ENCODE results near the gene SLC7A6. TPM values are rescaled to one million over a fixed set of nuclear protein-coding genes. Genes with fewer than 3 reads are reported as not detected.

SLC7A6 gene
- total RNA-seq, 1 experiment from 2014 or later, result 12.1 TPM

DNA sequence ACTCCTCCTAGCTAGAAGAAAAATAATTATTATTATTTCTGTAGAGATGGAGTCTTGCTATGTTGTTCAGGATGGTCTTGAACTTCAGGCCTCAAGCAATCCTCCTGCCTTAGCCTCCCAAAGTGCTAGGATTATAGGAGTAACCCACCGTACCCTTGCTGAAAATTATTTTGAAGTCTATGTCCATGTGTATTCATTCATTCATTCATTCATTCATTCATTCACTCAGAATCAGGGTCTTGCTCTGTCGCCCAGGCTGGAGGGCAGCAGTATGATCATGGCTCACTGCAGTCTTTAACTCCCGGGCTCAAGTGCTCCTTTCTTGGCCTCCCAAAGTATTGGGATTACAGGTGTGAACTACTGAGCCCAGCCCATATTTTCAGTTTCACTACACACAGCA lies 42.3 kb downstream of the SLC7A6 start:
- no peak for DNase-seq (ENCODE audit: low read depth)

DNA sequence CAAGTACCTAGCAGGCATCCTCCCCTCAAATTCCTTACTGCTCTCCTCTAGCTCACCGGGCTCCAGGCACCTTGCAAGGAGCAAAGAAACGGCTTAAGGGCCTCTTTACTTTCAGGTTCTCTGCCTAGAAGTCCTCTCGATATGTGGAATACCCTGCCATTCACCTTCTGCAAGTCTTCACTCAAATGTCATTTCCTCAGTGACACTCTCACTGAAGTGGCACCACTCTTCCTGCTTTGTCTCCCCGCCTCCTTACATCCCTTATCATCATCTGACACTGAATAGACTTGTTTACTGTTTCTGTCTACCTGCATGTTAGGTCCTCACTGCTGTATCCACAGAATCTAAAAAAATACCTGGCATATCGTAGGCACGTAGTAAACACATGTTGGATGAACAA lies 45.5 kb downstream of the SLC7A6 start:
- no peak for DNase-seq (ENCODE audit: low read depth)

DNA sequence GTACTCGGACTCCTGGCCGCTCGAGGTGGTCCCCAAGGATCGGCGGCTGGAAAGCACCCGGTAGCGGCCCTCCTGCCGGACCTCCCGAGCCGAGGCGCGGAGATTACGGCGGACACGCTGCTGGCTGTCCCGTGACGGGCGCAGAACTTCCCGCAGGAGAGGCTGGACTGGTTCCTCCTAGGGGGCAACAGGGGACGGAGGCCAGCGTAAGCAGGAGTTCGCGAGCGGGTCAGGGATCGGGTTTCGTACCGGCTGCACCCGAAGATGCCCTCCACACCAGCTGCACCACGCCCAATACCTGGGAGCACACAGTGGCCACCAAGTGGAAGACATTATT lies 46.1 kb downstream of the SLC7A6 start:
- no peak for DNase-seq (ENCODE audit: low read depth)

DNA sequence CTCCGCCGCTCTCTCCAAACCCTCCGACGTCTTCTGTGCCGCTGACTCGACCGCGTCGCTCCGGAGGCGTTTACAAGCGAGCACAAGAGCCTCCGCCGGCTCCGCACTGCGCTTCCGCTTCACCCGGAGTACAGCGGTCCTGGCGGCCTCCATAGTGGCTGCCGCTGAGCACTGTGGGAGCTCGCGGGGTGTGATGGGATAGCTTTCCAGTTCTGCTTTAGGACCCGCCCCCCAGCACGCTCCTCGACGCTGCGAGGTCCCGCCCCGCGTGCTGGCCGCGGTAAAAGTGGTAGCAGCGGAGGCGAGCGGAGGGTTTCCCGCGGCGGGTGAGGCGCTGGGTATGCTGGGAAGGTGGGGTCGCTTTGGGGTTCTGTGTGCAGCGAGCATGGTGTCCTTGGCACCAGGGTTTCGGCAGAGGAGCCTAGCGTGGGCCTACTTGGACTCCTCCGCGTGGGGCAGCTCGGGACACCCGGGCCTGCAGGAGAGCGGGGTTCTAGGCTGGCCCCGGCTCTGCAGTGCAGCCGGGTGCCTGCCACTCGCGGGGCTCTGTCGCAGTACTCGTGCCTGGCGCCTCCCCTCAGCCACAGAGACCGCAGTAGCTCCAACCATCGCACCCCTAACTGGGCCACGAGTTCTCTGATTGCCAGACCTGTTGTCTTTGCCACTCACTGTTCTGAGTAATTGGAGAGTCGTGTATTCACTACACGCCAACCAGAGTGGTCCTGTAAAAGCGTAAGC lies 46.6 kb downstream of the SLC7A6 start, which contains the start of the genes PRMT7 and SLC7A6OS:
PRMT7 (plus strand) TSS at position 246 of the 738 bp plus-strand sequence. CDS start 4,961 bp downstream, outside the sequence.
SLC7A6OS (minus strand) TSS at position 173 of the 738 bp plus-strand sequence; CDS start at position 153, 20 bp downstream.
- peak; percentile 89 for DNase-seq (ENCODE audit: low read depth)

DNA sequence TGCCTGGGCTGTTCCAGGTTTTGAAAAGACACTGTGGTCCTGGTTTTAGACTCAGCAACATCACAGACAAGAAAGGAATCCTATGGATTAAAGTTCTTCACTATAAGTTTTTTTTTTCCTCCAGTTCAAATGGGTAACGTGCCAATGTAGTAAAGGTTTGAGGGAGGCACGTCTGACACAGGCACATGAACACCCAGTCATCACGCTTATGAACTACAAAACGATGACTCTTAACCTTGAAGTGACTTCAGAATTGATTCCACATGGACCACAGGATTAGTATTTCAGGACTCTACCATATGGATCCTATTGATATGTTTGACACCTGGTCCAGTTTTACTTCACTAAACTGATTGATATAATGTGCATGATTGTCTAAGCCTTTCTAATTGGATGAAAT lies 48.8 kb downstream of the SLC7A6 start:
- DNase-seq (ENCODE audit: low read depth), result no peak

DNA sequence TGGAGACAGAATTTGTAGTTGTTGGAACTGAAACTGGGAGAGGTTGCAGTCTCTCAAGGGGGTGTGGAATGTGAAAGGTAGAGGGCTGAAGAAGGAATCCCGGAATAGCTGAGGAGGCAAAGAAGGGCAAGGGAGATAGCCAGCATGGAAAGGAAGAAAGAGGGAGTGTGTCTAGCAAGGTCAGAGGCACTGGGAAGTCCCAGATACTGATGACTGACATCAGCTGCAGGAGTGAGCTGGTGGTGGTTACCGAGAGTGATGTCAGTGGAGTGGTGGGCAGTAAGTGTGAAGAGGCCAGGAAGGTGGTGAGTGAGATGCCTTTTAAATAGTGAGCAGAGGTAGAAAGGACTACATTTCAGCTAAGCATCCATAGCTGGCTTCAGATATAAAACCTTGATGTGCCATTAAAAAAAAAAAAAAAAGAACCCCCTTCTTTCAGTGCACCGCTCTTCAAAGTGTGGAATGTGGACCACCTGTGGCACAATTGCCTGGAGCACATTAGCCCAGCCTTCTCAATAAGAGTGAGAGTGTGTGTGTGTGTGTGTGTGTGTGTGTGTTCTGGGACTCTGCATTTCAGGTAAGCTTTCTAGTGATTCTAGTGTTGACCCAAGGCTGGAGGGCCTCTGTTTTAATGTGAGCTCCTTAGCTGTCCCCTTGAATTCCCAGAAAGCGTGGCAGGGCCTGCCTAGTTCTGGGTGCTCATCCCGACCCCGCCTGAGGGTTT lies 55.0 kb downstream of the SLC7A6 start:
- DNase-seq (ENCODE audit: low read depth), result no peak

DNA sequence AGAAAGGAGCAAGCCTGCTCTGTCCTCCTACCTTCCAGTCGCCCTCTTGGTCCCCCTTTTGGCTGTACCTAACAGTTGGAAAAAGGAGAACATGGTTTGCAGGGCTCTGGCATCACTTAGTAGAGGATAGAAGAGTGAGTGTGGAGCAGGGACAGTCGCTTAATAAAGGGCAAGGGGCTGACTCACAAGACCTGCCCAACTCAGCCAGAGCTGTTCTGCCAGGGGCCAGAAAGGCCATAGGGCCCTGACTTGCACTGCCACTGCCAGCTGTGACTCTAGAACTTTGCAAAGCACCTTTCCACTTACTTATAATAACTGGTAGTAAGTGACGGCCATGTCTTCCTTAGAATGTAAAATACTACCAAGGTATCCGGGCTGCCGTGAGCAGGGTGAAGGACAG lies 60.0 kb downstream of the SLC7A6 start:
- no peak for DNase-seq (ENCODE audit: low read depth)

DNA sequence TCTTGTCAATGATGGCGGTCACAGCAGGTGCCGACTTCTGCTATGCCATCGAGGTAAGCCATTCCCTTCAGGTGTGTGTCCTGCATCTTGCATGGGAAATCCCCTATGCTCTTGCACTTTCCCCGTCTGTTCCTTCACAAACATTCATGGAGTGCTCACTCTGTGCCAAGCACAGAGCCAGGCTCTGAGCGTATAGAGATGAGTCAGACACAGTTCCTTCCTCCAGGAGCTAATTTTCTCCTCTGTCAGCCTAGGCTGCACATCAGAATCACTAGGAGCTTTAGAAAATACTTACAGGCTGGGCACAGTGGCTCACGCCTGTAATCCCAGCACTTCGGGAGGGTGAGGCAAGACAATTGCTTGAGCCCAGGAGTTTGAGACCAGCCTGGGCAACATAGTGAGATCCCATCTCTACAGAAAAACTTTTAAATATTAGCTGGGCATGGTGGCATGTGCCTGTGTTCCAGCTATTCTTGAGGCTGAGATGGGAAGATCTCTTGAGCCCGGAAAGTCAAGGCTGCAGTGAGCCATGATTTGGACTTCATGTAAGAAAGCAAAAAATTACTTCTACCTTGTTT lies 60.5 kb downstream of the SLC7A6 start:
- DNase-seq (ENCODE audit: low read depth), result no peak

DNA sequence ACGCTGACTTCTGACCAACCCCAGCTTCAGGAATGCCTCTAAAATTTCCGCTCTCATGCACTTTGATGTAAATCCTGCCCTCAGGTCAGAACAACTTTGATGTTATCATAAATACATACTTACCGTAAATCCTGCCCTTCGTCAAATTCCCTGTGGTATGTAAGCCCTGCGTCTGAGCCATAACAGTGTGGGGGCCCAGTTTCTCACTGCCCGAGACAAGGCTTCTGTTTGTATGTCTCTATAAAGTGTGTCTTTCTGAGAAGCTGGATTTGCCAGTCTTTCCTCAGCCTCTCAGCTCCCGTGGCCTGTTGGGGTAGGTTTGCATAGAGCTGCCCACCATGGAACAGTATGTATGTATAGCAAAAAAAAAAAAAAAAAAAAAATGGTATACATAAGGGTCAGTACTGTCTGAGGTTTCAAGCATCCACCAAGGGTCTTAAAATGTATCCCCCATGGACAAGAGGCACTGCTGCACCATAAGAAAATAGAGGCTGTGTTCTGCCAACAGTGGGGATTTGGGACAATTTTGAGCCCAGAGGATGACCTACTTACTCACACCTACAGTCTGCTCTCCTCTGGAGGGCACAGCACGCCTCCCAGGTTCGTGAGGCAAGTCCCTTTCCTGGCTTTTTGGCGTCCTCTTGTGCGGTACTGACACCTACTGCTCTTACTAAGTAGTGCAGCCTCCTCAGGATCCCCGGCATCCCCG lies 64.0 kb downstream of the SLC7A6 start:
- peak; percentile 86 for DNase-seq (ENCODE audit: low read depth)

DNA sequence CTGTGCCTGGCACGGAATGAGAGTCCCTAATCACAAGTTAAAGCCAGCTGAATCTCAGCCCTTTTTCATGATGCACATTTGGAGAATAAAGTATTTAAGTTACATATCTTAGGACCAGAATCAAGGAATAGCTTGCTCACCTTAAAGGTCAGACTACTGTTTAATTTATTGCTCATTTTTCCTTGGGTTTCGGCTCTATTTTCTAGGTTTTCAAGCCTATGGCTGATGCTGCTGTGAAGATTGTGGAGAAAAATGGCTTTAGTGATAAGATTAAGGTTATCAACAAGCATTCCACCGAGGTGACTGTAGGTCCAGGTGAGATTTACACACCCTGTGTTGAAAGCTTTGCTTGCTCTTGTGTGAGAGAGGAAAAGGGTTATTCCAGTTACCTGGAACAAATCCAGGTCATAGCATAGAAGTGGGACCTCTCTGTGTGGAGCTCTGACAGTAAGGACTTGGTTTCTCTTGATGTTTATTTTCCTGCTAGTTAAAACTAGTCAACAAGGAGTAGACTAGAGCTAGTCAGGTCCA lies 64.6 kb downstream of the SLC7A6 start:
- no peak for DNase-seq (ENCODE audit: low read depth)

DNA sequence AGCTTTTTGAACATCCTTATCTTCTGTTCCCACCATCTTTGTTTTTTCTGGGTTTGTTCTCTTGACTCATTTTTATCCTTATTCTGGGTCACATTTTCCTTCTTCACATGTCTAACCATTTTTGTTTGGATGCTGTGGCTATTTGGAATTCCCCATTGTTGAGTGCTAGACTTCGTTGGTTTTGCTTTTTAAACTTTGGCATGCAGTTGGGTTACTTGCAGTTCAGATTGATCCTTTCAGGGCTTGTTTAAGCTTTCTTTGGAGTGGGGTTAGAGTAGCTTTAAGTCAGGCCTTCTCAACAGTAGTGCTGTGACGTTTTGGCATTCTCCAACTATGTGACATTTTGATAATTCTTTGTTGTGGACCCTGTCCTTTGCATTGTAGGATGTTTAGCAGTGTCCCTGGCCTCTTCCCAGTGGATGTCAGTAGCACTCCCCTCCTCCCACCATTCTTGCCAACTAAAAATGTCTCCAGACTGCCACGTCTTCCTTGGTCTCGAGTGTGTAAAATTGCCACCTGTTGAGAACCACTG lies 67.6 kb downstream of the SLC7A6 start:
- no peak for DNase-seq (ENCODE audit: low read depth)

DNA sequence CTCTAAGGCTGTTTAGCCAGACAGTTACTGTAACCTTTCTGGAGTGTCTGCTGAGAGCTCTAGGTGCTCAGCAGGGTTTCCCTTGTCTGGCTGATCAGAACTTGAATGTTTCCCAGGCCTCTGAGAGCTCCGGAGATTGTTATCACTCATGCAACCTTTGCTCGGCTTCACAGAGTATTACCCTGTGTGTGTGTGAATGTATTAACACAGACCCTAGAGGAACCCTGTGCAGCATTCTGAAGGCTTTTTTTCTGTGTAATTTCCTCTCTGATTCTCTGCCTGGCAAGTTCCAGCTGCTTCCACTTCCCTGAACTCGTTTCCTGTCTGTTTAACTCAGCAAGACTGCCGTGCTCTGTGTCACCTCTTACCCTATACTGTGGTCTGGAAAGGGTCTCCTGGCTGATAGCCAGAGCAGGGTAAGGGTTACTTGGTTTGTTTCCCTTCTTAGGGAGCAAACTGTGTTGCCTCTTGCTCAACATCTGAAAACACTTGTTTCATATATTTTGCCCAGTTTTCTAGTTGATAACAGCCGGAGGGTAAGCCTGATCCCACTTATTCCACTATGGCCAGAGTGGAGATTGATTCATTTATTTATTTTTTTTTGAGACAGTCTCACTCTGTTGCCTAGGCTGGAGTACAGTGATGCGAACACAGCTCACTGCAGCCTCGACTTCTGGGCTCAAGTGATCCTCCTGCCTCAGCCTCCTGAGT lies 68.2 kb downstream of the SLC7A6 start:
- DNase-seq (ENCODE audit: low read depth), result no peak

DNA sequence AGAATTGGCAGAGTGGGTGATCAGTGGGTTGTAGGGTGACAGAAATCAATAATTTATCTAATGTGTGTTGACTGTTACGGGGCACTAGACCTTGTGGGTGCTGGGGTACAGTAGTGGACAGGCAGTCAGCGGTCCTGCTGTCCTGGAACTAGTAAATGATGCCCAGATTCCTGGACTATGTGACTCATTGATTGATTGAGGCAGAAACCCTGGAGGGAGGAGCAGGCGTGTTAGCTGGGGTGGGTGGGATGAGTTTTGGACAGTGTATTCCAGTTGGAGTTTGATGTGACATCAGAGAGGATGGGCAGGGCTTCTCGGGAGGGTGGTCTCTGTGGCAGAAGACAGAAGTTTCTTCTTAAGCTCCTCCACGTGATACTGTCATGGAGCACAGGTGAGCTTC lies 70.8 kb downstream of the SLC7A6 start:
- DNase-seq (ENCODE audit: low read depth), result peak; percentile 16

DNA sequence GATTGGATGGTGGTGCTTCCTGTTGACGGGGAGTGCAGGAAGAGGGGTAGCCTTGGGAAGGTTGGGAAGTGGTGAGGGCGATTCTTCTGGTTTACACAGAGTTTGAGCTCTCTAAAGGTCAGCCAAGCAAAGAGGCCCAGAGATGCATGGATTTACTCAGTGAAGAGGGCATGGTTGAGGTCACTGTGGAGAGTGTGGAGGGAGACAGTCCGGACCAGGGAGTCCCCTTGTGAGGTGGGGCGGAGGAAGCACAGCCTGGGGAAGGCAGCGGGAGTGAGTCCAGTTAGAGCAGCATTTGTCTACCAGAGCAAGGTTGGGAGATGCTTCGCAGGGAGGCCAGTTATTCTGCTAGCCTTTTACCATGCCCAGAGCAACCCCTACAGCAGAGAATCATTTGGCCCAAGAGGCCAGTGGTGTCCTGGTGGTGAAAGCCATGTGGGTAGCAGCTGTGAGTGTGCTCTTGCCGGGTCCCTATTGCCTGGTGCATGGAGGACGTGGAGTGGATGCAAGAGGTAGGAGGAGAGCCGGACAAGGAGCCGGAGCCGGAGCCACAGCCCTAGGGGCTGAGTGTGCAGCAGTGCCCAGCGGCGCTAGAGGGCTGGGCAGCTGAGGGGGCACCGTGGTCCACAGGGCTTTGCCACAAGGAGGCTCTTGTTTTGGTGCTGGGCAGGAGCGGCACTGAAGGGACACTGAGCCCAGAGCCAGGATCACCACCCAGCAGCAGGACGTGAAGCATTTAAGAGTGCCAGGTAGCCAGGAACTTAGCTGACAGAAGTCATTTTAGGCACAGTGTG lies 74.2 kb downstream of the SLC7A6 start:
- DNase-seq (ENCODE audit: low read depth), result no peak

DNA sequence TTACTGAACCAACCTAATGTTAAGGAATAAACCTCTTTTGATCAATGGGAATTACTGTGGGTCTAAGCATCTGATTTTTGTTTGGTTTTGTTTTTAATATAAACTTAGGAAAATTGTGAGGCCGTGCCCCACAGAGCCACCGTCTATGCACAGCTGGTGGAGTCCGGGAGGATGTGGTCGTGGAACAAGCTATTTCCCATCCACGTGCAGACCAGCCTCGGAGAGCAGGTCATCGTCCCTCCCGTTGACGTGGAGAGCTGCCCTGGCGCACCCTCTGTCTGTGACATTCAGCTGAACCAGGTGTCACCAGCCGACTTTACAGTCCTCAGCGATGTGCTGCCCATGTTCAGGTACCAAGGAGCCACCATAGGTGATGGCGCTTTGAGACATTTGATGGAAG lies 74.9 kb downstream of the SLC7A6 start:
- no peak for DNase-seq (ENCODE audit: low read depth)

DNA sequence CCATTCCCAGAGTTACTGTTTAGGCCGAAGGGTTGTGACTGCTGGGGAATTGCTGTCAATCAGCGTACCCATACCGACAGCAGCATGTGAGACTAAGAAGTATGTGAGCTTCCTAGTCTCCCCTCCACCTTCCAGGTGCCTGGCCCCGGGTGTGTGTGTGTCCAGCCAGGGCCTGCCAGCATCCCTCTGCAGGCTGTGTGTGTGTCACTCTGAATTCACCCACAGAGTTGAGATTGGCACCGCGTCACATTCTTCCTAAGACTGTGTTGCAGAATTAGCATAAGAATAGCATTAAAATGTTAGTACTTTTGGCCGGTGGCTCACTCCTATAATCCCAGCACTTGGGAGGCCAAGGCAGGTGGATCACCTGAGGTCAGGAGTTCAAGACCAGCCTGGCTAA lies 78.3 kb downstream of the SLC7A6 start:
- DNase-seq (ENCODE audit: low read depth), result no peak

DNA sequence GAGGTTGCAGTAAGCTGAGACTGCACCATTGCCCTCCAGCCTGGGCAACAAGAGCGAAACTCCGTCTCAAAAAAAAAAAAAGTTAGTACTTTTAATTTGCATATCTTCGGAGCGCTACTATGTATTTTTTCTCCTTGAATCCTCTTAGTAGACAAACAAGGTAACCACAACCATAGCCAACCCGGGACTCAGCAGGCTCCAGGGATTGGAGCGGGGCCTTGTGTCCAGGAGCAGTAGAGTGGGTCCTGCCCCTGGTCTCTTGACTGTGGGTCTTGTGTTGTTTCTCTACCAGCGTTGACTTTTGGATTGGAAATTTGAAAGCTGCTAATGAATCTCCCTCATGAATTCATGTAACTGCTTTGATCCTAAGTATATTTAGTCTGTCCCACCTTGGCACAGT lies 78.8 kb downstream of the SLC7A6 start:
- no peak for DNase-seq (ENCODE audit: low read depth)

DNA sequence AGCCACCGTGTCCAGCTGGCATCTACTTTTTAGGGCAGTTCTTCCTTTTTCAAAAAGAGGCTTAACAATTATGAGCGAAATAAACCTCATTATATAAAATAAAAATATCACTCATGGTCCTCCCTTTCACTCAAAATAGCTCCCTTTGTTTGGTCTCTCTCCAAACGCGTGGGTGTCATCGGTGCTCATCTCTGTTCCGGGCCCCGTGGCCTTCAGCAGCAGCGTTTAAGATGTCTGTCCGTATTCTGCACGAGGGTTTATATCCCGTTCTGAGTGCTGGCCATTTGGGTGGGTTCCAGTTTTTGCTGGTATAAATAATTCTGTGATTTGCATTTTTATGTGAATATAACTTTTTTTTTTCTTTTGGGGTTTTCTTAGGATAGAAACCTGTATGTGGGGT lies 79.9 kb downstream of the SLC7A6 start:
- DNase-seq (ENCODE audit: low read depth), result no peak

DNA sequence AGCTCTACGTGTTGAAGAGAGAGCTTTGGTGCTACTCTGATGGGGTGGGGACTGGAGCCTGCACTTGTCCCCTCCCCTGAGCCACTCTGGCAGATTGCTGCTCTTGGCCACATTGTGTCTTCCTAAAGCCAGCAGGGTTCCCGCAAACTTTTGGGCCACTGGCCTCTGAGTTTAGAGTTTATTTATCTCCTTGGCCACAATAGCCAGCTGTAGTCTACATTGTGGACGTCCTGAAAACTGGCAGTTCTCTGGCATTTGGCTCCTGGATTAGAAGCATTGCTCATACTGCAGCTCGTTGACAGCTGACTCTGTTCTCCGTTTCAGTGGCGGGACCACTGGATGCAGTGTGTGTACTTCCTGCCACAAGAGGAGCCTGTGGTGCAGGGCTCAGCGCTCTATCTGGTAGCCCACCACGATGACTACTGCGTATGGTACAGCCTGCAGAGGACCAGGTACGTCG lies 81.1 kb downstream of the SLC7A6 start:
- DNase-seq (ENCODE audit: low read depth), result no peak

DNA sequence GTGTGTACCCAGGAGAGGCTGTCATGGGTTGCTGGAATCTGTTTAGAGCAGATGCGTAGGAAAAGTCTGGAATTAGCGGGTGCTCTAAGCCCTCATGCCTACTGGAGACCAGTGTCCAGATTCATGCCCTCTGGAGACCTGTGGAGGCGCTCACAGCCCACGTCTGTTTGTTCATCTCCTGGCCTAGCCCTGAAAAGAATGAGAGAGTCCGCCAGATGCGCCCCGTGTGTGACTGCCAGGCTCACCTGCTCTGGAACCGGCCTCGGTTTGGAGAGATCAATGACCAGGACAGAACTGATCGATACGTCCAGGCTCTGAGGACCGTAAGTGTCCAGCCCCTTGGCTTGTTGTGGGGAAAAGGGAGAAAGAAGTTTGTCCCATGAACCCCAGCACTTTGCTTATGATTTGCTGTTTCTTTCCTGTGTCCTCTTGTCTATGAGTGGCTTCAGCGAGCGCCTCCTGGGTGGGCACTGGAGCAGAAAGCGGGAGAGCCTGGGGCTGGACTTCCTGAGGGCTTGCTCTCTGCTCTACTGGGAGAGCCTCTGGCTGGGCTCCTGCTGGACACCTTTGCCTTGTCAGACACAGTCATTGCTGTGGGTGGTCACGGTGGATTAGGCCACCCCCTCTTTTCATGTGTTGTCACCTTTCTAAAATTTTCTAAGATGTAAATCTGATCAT lies 81.8 kb downstream of the SLC7A6 start:
- DNase-seq (ENCODE audit: low read depth), result no peak

All from M059J (cell line).